Fibroblast of lung (primary cell): ENCODE results near the gene BTRC.

Experiments
- EZH2 ChIP-seq: IDR thresholded peaks from 2 replicates; pipeline ENCODE4 v1.5.1; 2012; ENCODE audit warnings: low read length, control low read depth, mild to moderate bottlenecking; ENCODE audit errors: missing control alignments
- TF ChIP-seq, protein P1 (sequence below), 2 donors: IDR thresholded peaks in 1 of 2; conservative IDR thresholded peaks in 1 of 2; 1 replicate in 1 of 2; 2 replicates in 1 of 2; pipeline ENCODE4 v1.5.1; 2011 to 2012; ENCODE audit warnings: low read length in 2 of 2, control low read depth in 1 of 2, inconsistent platforms in 1 of 2, low read depth in 1 of 2, mild to moderate bottlenecking in 1 of 2

DNA sequence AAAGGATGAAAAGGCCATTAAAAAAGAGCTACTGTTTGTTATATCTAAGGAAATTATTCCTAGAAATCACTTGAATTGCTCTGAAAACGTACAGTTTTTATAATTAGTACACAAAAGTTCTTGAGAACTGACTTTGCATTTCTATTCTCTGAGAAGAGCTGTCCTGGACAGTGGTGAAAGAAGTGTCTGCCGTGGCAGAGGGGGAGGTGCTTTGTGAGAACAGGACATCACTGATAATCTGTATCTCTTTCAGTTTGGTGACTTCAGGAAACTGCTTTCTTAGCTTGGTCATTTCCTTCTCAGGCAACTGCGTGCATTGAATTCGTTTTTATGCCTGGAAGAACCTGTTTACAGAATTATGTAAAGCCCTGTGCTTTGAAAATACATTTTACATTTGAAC, 182.0 kb downstream of the BTRC start:
- TF ChIP-seq, protein P1, sequence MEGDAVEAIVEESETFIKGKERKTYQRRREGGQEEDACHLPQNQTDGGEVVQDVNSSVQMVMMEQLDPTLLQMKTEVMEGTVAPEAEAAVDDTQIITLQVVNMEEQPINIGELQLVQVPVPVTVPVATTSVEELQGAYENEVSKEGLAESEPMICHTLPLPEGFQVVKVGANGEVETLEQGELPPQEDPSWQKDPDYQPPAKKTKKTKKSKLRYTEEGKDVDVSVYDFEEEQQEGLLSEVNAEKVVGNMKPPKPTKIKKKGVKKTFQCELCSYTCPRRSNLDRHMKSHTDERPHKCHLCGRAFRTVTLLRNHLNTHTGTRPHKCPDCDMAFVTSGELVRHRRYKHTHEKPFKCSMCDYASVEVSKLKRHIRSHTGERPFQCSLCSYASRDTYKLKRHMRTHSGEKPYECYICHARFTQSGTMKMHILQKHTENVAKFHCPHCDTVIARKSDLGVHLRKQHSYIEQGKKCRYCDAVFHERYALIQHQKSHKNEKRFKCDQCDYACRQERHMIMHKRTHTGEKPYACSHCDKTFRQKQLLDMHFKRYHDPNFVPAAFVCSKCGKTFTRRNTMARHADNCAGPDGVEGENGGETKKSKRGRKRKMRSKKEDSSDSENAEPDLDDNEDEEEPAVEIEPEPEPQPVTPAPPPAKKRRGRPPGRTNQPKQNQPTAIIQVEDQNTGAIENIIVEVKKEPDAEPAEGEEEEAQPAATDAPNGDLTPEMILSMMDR (conservative IDR thresholded peaks at IDR 0.05 in 1 of 2, IDR thresholded peaks at IDR 0.05 in 1 of 2; ENCODE audit: low read depth in 1 of 2, low read length in 2 of 2) = no peak
- no peak for TF ChIP-seq EZH2
